ENCODE measurements around the gene PLA2G5.

PLA2G5 gene

DNA sequence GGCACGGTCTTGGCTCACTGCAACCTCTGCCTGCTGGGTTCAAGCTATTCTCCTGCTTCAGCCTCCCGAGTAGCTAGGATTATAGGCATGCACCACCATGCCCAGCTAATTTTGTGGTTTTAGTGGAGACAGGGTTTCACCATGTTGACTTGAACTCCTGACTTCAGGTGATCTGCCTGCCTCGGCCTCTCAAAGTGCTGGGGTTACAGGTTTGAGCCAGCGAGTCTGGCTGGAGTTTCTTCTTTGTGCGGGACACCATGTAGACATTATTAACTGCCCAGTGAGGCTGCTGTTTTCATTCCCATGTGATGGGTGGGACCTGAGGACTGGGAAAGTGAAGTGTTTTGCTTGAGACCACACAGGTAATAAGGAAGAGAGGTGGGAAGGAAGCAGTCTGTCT, 23.3 kb downstream of the PLA2G5 start:
- no peak for DNase-seq

DNA sequence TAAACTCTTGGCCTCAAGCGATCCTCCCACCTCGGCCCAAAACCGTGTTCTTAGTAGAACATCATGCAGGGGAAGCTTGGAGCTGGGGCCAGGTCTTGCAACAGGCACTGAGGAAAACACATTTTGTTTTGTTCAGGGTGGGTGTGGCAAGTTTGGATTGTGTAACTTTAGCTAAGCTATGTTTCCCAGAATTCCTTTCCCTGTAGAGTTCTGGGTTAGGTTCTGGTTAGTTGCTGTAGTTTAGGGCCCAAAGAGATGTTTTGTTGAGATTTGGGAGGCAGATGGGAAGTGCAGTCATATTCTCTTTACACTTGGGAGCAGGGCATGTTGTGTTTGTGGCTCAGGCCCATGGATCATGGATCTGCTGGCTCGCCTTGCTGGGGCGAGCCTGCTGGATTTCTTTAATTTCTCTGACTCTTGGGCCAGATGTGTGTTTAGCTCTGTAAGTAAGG, 24.0 kb downstream of the PLA2G5 start:
- no peak for DNase-seq

DNA sequence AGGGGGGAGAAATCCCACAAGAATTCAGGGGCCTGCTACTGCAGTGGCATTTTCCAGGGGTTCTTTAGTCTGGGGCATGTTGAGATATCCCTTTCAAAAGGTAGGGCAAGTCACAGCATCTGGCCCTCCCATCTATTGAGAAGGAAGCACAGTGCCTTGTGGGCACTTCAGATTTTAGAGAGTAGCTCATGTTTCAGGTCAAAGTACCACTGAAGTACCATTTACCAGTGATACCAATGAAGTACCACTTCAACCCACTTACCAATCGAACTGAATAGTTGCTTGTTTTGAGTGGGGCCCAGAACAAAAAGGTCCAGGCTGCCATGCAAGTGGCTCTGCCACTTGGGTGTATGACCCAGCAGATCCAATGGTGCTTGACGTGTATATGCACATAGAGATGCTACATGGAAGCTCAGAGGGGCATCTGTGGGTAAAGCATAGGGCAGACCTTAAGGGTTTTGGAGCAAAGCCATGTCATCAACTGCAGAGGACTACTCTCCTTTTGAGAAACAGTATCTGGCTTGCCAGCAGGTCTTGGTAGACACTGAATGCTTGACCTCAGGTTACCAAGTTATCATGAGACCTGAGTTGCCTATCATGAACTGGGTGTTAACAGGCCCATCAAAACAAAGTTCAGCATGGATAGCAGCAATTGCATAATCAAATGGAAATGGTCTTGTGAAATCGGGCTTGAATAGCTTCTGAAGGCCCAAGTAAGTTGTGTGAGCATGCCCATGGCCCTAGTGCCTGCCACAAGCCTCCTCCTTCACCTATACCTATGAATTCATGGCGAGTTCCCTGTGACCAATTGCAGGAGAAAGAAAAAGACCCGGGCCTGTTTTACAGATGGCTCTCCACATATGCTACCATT, 25.8 kb downstream of the PLA2G5 start:
- DNase-seq: no peak

DNA sequence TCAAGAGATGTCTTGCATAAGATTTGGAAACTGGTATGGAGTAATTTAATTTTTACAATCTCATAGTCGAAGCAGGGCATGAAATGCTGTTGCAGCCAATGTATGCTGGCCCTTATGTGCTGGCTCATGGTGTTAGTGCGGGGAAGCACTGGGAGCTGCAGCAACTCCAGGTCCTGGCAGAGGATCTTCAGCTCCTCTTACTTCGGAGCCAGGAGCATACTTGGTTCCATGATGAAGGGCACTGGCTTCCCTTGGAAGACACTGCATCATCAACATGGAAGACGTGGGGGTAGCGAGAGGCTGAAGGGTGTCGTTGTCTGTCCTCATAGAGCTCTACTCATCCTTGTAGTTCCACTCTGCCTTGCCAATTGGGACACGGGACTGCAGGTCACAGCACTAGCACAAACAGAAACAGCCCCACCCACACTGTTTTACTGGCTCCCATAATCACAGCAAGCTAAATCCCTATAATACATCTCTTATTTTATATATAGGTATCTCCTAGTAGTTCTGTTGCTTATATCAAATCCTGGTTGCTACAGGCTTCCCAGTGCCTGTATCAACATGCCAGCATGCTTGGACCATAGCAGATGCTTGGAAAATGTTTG, 26.9 kb downstream of the PLA2G5 start:
- DNase-seq: no peak

DNA sequence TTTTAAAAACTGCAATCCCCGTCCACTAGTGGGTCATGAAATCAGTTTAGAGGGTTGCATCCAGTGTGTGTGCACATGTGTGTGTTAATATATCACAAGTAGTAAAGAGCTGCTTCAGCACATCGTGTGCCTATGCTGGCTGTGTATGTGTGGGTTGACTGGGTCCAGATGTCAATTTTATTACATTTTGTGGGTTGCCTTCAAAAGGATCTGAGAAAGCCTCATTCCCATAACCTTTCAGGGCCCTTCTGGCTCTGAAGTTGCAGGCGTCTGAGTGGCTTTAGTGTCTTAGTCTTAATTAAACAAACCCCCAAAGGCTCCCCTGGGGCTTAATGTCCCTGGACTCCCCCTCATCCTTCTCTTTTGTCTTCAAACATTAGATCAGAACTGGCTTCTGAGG, 29.5 kb downstream of the PLA2G5 start:
- no peak for DNase-seq

DNA sequence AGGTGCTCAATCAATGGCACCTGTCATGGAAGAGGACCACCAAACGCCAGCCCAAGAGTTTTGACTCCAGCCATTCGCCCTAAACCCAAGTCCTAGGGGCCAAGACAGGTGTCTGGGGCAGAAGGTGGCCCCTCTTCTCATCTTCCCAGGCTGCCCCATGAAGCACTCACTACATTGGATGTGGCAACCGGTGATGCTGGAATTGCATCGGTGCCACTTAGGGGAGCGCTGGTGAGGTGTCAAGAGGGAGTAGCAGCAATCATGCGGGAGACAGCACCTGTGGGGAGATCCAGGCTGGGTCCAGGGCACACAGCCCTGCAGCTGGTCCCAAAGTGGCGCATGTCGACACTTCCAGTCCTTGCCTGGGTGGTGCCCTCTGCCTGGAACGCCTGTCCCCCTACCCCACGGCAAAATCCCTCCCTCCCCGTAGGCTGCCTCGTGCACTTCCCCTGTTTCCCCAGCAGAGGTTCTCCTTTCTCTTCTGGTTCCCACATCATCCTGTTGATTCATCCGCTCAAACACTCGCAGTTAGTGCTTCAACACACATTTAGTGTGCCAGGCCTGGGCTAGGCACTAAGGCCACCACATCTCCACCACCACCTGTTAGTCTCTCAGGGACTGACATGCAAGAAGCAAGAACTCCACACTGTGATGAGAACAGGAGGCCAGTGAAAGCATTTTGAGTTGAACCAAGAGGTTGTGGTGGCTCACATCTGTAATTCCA, 30.8 kb downstream of the PLA2G5 start:
- DNase-seq: peak in 5 of 14 donors; percentile 2 to 22 (median 12)

DNA sequence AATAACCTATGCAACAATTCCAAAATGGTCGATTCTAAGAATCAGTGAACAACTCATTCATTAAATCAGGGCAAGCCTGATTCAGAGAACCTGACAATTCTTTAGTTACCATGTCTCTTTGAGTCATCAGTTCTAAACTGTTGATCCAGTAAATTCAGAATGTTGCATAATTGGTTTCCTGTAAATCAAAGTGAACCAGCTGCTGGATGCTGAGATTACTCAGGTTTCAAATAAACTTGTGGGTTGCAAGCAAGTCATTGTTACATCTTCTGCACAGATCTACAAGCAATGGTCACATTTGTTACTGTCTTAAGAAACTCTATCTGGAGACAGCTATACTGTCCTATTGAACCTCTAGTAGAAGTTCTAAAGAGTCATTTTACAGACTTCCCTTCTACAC, 32.9 kb downstream of the PLA2G5 start:
- DNase-seq: no peak

DNA sequence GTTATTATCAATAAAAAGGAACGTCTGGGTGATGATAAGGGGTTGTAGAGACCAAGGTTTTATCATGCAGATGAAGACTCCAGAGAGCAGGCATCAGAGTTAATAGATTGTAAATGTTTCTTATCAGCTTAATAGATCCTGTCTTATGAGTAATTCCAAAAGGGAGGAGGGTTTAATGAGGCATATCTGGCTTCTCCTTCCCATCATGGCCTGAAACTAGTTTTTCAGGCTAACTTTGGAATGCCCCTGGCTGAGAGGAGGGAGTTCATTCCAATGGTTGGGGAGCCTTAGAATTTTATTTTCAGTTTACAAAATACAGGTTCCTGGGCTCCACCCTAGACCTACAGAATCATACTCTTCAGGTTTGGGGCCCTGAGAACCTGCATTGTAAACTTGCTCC, 35.9 kb downstream of the PLA2G5 start:
- no peak for DNase-seq

DNA sequence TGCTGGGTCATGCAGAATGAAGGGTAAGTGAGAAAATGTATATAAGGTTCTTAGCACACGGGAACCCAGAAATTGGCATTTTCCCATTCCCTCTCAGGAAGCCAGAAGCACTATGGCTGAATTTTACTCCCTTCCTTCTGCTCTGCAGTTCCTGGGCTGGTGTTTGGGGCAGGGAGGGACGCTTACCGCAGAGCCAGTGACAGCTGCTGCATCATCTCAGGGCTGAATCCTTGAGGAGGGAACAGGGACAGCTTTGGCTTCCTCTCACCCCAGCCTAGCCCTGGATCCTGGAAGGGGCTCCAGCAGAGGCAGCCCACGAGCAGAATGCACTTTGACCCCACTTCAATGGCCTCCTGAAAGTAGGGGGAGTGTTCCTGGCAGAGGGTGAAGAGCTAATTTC, 37.4 kb downstream of the PLA2G5 start:
- no peak for DNase-seq

DNA sequence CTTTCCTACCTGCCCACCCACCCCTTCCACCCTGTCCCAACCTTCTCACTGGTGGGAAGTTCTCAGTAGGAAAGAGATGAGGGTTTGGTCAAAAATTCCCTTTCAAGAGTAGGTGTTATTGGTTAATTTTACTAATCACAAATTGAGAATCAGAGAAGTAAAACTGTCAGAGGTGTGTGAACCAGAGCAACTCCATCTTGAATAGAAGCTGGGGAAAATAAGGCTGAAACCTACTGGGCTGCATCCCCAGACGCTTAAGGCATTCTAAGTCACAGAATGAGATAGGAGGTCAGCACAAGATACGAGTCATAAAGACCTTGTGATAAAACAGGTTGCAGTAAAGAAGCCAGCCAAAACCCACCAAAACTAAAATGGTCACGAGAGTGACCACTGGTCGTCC, 37.8 kb downstream of the PLA2G5 start:
- no peak for DNase-seq

DNA sequence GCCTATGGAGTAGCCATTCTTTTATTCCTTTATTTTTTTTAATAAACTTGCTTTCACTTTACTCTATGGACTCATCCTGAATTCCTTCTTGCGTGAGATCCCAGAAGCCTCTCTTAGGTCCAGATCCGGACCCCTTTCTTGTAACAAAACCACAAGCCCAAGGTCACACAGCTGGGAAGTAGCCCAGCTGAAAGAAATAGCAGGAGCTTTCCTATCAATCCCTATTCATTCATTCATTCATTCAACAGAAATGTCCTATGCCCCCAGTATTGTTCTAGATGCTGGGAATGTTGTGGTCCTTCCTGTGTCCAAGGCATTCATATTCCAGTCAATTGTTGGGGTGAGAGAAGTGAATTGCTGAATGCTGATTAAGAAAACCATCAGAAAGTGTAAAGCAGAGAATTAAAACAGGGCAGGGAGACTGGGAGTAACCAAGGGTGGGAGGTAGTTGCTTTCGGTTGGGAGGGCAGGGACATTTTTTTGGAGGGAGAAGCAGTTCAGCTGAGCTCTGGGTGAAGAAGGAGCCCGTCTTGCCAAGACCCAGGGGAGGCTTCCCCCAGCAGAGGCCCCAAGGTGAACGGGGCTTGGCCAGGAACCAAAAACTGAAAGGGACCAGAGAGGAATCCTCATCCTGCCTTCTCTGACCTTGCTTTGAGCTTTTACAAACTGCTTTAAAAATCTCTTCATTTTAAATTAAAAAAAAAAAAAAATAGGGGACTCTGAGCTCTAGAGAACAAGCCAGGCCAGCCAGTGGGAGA, 38.6 kb downstream of the PLA2G5 start:
- no peak for DNase-seq

DNA sequence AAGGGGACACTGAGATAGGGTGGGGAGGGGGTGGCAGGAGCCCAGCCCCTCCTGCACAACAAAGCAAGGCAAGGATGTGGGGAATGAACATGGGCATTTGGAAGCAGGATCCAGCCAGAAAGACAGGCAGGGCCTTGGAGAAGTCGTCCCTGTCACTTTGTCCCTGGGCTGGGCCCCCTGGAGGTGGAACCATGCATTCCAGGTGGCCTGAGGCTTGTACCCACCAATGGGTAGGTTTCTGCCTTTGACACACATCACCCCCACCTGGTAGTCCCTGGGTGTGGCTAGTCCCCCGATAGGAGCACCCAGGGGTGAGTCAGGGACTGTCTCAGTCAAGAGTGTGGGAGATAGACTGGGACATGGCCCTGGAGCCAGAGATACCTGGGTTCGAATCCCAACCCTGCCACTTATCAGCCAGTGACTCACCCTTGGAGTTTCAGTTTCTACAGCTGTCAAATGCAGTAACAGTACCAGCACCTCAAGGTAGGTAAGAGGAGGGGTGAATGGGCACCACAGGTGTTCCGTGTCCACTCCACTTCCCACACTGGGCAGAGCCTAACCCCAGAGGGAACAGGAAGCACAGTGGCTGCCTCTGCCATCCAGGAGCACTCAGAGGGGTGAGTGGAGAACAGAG, 39.3 kb downstream of the PLA2G5 start:
- DNase-seq: no peak

DNA sequence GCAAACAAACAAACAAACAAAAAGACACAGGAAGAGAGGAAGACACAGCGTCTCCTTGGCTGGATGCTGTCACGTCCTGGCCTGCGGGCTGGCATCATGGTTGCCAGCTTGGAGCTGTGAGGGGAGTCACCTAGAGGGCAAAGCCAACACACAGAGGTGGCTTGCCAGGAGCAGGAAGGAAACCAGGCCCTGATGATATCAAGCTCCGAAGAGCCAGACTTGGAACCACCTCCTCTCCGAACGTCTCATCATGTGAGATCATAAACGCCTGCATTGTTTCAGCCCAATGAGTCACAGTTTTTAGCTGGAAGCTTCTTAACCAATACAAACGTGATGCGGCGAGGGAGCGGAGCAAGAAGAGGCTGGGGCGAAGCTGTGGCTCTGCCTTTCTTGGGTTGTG, 40.7 kb downstream of the PLA2G5 start:
- DNase-seq: peak in 1 of 14 donors; percentile 1

DNA sequence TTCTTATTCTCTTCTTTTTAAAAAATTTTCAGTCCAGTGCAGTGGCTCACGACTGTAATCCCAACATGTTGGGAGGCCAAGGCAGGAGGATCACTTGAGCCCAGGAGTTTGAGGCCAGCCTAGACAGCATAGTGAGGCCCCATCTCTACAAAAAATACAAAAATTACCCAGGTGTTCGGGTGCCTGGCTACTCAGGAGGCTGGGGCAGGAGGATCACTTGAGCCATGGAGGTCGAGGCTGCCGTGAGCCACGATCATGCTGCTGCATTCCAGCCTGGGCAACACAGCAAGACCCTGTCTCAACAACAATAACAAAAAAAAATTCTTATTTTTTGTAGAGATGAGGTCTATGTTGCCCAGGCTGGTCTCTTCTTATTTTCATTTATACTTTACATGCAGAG, 41.5 kb downstream of the PLA2G5 start:
- DNase-seq: no peak

DNA sequence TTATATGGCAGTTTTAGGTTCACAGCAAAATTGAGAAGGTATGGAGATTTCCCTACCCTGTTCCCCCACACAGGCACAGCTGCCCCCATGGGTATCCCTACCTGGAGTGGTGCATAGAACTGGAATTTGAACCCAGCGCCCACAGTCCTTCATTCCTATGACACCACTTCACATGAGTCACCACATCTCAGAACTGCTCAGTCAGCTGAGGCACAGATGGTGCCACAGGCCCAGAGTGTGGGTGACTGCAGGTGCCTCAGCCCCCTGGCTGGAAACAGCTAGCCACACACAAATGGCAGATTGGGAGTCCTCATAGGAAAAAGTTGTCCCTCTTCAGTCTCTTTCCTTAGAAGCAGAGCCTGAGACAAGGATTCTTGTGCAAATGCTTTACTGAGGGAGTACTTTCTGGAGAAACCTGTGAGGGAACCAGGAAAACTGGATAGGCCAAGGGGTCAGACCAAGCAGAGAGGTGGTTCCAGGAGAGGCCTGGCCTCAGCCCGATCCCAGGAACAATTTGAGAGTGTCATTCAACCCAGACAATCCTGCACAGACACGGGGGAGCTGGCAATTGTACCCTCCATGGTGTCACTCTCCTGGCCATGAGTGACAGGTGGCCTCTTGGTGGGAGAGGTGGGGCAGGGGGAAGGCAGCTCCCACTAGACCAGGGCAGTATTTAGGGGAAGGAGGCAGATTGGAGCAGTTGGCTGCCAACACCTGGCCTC, 42.4 kb downstream of the PLA2G5 start:
- no peak for DNase-seq

DNA sequence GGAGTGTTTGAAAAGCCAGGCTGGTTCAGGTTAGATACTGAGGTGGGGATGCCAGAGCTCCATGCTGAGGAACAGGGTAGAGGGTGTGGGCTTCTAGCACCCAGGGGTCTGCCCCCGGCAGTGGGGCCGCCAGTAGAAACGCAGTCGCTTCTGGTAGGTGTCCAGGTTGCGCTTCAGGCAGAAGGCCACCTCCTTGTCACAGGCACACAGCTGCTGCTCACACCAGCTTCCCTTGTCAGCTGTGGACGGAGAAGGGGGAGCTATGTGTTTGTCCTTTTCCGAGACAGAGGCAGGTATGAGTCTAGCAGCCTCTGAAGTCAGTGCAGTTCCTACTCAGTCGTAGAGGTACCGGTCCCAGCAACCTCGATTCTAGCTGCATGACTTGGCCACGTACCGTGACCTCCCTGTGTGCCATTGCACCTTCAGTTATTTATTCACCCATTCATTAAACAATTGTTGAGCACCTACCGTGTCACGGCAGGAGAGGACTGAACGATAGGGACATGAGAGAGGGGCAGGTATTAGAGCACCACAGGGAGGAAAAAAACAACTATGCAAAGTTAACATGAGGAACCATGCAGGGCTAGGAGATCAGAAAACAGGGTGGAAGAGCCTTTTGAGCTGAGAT, 44.1 kb downstream of the PLA2G5 start:
- no peak for DNase-seq

DNA sequence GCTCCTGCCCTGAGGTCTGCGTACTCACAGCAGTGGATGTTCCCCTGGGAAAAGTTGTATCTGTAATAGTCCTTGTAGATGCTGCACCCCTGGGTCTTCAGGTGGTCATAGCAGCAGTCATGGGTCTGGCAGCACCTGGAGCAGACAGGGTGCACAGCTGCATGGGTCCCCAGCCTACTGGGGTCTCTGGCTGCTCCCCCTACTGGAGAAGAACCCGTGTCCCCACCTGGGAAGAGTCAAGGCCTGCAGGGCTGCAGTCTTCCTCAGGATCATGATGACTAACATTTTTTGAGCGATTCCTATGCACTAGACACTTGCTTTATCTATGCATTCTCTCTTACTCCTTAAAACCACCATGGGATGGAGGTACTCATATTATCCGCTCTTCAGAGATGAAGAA, 45.5 kb downstream of the PLA2G5 start:
- DNase-seq: no peak

DNA sequence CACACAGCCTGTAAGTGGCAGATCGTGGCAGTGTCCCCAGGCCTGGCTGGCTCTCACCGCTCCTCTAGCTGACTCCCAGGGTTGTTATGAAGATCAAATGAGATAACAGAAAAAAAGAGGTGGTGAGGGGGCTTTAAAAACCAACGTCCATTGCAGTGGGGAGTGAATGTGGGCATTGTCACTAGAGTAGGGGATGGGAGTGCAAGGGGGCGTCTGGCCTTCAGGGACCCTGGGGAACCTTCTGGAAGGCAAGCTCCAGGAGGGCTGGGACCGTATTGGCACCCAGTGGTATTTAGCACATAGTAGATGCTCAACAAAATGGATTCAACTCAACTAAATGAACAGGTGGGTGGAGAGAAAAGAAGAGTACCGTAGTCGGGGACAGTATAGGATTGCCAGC, 45.9 kb downstream of the PLA2G5 start:
- DNase-seq: no peak

DNA sequence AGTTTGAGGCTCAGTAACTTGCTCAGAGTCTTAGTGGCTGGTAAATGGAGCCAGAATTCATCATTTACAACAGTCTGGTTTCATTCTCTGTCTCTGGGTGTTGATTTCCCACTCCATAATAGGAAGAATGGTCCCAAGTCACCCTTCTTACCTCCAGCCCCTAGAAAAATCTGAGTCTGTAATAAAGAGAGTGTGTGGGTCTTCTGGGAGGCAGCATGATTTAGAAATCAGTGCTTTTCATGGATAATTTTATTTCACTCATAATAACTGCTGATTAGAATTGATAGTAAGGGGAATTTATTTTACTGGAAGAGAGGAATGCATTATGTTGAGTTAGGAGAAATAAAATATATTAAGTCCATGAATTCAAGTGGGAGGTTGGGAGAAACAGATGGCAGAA, 47.2 kb downstream of the PLA2G5 start:
- DNase-seq: no peak

DNA sequence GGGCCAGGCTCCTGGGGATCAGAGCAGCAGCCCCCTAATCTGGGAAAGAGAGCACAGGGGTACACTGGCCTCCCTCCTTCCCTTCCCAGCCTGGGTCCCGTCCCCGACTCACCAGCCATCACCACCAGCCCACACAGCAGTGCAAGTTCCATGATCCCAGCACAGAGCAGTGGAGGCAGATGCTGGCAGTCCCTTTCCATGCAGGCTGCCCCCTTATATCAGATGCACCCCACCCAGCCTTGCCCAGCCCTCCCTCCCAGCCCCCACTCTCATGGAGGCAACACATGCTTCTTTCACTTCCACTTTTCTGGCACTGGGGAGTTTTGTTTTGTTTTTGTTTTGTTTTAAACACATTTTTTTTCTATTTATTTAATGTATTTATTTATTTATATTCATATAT, 49.4 kb downstream of the PLA2G5 start, which contains the start of gene PLA2G2D:
PLA2G2D (minus strand) TSS at position 190 of the 400 bp plus-strand sequence; CDS start at position 152, 38 bp downstream.
- no peak for DNase-seq

DNA sequence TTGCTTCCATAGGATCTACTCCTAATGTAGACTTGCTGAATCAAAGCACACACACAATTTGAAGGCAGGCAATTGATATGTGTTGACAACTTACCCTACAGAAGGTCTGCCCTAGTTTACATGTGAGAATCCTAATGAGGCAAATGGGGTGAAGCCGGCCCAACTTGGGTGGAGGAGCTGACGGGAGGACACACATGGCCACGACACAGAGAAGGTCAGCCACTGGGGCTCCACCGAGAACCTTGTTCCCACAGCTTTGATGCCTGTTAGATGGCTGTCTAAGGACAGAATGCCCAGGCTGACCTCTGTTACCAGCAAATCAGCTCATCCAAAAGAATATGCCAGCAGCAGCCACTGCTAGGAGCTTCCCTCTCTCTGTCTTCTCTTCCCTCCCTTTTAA, 50.8 kb downstream of the PLA2G5 start:
- no peak for DNase-seq

Data from C1 segment of cervical spinal cord (tissue), 14 donors.